Ovary (tissue), 3 donors: ENCODE results near the gene ROBO3.

Experiments used
- CTCF ChIP-seq, 3 donors: fragments of 450-650 bp in 2 of 3; fragments of 200-600 bp in 1 of 3; IDR thresholded peaks; one replicate each; pipeline versions ENCODE4 v1.5.1 to v1.8.0; 2016 to 2022; ENCODE audit warnings: antibody characterized with exemption in 3 of 3, mild to moderate bottlenecking in 1 of 3
- POLR2A ChIP-seq: fragments of 450-650 bp; IDR thresholded peaks from one replicate; pipeline ENCODE4 v1.6.1; 2017; ENCODE audit warnings: antibody characterized with exemption, mild to moderate bottlenecking, moderate library complexity
- donor health status: DM: no; HTN: no; CAD: no.

GRCh38 chr11:124839128-124839971 lies 25.9 kb upstream of the ROBO3 start:
- TF ChIP-seq CTCF (IDR thresholded peaks at IDR 0.05) (no peak), POLR2A (no peak)
